ENCODE results near the gene PRKCE. TPM values are rescaled to one million over a fixed set of nuclear protein-coding genes. Genes with fewer than 3 reads are reported as not detected.

The PRKCE gene
- total RNA-seq, 1 donor from 2014 or later: 39.6 TPM

DNA sequence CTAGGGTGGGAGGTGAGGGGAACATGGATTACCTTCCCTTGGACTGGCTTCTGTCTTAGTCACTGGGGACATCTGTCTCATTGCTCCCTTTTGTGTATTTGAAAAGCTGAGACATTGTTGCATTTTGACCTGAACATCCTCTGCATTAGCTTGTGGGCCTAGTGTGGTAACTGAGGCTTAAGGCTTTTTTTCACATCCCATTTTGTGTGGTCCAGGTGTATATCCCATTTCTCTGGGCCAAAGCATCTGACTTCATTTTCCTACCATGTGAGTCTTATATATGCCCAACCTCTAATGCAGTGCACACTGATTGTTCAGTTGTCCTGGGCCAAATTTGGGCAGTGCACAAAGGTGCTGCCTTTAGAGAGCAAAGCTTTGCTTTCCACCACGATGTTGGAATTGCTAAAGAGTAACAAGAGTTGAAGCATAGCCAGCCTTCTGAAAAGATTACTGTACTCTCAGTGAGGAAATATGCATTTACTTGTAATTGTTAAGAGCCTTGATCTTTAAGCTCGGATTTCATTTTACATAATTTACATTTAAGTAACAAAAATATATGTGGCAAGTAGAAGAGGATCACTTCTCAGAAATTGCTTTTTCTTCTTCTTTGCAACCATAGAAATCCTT, 13.3 kb downstream of the PRKCE start:
- DNase-seq (ENCODE audit: extremely low read depth, low read depth, low spot score): no peak

DNA sequence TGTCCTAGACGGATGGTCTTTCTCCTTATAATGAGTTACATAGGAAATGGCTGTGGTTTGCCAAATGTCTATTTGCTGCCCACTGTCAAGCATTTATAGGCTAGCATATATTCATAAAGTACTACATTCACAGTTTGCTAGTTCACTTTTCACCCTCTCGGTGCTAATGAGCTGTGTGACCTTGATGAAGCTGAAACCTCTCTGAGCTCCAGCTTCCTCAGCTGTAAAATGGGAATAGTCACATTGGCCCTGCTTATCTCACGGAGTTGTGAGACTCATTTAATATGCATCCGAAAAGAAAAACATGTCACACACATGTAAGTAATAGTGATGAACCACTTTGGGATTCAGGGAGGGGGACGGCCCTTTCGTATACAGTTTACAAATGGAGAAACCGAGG, 17.0 kb downstream of the PRKCE start:
- DNase-seq (ENCODE audit: extremely low read depth, low read depth, low spot score): no peak

DNA sequence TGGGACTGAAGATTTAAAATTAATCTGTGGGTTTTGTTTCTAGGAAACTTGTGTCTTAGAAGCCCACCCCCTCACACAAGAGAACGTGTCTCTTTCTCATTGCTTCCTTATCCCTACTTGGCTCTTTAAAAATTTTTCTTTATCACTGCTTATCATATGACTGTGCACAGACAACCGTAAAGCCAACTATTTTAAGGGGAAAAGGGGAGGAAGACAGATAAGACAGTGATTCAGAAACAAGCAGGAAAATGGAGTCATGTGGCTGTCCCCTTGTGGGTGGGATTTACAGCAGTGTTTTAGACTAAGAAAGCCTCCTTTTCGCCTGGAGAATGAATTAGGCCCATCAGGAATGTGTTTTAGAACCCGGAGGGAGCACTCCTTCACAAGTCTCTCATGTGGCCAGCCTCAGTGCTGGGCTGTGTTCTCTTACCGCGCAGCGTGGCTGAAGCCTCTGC, 17.6 kb downstream of the PRKCE start:
- peak; percentile 67 for DNase-seq (ENCODE audit: extremely low read depth, low read depth, low spot score)

DNA sequence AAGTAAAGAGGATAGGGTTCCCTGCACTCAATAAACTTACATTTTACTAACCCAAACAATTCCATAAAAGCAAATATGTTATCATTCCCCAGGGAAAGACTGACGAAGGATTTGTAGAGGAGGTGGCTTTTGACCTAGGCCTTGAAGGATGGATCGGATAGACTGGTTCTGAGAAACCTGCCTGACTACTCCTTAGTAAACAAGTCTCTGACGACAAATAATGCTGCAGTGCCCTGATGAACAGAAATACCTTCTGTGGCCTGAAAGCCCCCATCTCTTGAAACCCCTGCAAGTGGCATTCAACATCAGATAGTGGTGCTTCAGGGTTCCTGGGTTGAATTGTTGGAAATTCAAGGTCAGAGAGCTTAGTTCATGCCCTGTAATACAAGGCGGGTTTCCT, 19.2 kb downstream of the PRKCE start:
- DNase-seq (ENCODE audit: extremely low read depth, low read depth, low spot score): no peak

DNA sequence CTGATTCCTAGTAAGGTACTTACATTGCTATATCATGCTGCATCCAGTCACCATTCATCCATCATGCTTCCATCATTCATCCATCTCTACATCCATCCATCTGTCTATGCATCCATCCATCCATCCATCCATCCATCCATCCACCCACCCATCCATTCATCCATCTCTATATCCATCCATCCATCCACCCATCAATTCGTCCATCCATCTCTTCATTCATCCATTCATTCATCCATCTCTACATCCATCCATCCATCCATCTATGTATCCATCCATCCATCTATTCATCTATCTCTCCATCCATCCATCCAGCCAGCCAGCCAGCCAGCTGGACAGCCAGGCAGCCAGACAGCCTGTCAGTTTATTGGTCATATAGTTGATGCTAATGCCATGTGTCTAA, 20.7 kb downstream of the PRKCE start:
- no peak for DNase-seq (ENCODE audit: extremely low read depth, low read depth, low spot score)

DNA sequence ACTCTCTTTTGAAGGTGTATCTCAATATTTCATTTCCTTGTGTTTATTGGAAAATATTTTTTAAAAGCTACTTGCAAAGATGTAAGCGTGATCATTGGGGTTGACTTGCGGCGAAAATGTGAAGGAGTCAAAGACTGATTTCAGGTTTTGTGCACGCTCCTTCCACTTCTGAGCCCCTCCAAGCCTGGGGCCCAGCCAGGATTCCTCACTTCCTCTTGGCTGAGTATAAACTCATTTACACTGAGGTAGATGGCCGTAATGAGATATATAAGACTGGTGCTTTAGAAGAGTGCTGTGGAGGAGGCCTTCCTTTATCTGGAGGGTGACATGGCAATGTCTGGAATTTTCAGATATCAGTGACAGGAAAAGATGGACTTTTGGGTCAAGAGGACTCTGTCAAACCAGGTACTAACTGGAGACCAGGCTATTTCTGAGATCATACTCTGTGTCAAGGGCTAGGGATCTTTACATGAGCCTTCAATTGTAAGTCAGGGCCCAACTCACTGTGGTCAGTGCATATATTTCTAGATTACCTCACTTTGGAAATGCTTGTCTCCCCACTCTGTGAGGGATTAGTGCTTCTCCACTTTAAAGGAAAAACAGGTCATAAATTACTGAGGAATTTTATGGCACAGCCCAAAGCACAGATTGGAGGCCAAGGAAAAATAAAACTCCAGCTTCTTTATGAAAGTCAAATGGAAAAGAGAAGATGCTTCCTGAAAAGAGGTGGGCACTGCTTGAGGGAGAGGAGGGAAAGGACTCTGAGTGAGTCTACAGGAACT, 22.8 kb downstream of the PRKCE start:
- no peak for DNase-seq (ENCODE audit: extremely low read depth, low read depth, low spot score)

DNA sequence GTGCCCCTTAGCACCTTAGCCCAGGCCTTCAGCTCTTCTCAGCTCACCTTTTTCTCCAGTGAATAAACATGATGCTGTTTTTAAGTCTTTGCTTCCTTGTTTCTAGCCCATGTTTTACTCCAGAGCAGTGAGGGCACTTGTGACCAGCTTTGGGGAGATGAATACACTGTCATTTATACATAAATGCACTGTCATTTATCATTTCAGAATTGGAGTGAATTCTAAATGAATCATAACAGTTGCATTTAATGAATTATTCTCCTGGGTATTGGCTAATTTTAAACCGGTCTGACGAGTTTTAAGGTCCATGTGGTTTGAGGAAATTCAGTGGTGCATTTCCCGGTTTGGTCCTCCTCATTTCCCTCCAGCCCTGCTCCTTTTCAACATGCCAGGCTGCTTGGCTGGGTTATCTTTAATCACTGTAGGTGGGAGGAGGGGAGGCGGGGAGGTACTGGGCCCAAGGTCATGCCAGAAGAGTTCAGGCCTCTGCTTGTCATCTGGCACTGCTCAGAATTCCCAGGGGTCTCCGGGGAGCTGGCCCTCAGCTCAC, 23.9 kb downstream of the PRKCE start:
- DNase-seq (ENCODE audit: extremely low read depth, low read depth, low spot score): no peak

DNA sequence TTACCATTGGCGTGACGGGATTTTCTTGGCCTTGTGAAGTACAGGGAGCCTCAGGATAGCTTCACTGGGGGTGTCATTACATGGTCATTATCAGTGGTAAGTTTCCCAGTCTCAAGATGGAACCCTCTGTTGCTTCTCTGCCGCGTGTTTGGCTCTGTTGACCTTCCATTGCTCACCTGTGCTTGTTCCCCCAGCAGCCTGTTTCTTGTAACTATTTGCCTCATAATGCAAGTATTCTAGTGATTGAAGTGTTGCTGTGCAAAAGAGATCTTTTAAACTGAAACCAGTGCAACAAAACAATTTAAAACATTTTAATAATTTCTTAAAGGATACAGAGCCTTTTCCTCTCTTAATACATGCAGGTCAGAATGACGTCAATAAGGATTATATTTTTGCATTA, 24.6 kb downstream of the PRKCE start:
- no peak for DNase-seq (ENCODE audit: extremely low read depth, low read depth, low spot score)

DNA sequence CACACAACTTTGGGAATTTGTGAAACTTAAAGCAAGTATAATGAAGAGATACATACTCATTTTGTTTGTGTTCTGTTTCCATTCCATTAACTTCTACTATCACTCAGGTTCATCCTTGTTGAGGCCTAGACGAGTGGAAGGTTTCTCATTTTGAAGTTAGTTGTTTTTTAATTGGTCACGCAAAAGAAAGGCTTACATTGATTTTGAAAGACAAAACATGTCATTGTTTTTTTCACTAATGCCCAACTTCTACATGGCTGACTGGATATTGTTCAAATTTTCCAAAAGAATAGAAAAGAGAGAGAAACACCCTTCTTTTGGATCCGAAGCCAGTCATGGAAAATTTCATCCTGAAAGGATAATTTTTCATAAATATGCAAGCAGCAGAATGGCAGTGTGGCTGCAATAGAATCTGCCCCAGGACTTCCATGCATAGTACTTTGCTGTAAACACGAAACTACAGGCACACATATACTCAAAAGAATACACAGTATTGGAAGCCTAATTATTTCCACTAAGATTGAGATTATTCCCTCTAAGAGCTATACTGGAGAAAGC, 27.4 kb downstream of the PRKCE start:
- no peak for DNase-seq (ENCODE audit: extremely low read depth, low read depth, low spot score)

DNA sequence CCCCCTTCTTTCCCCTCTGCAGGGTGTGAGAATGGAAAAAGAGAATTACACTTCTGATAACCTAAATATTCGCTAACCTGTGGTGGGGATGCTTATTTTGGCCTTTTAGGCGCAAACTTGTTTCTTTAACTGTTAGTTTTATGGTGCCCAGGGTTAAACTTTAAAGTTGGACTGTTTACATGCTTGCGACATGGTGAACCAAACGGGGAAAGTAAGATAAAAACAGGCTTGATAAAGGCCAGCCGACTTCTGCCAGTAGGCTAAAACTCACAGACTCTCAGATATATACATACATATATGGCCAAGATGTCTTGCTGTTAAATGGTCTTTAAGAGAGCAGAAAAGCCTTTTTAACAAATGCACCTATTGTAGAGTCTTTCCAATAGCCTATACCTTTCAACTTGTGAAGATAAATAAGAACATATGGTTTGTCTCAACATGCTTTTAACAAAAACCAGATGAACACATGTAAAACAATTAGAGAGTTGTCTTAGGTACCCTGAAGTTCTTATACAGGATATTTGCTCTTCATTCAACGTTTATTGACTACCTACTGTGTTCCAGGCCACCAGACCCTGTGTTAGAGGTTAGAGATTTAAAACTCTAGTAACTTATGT, 29.0 kb downstream of the PRKCE start:
- DNase-seq (ENCODE audit: extremely low read depth, low read depth, low spot score): no peak

DNA sequence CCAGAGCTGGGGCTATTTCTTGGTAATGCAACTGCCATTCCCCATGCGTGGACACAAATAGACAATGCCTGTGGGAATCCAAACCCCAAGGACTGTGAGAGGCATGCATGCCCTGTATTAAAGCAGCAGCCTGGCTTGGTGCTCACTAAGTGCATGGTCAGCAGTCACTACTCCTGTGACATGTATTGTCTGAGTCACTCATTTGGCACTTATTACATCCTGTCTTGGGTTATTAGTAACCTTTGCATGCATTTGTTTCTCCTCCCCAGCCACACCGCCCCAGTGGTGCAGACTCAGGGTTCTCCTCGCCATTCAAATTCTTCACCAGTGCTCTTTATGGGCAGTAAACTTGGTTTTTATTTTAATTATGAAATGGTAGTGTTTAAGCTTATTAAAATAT, 30.2 kb downstream of the PRKCE start:
- peak; percentile 51 for DNase-seq (ENCODE audit: extremely low read depth, low read depth, low spot score)

DNA sequence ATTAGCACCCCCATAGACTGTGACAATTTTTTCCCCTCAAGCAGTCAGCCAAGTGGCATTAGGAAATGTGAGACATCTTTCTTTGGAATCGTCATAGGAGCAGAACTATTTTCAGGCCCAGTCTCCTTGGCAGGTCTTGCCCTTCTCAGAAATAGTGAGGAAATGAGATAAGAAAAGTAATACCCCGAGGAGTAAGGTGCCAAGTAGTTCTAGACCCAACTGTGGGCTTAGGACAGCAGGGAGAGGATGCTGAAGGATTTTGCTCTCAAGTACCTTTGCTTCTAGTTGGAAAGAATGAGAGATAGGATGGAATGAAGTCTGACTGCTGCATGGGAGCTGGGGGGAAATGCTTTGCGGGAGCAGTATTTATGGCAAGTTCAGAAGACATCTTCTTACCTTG, 31.8 kb downstream of the PRKCE start:
- no peak for DNase-seq (ENCODE audit: extremely low read depth, low read depth, low spot score)

DNA sequence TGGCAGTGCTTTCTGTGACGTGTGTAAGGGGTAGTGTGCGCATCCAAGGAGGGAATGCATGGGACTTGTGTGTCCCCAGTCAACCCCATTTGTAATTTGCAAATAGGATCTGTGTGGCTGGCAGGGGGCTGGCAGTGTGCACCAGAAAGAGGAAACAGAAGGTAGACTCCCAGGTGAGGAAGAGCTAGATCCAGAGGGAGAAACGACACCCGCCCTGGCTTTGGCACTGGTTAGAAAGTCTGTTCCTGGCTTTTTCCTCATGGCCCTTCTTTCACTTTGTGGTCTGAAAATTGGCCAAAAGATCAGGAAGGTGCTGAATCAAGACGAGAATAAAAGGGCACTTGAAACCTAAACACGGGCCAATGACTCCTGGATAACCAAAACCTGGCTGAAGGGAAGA, 33.3 kb downstream of the PRKCE start:
- DNase-seq (ENCODE audit: extremely low read depth, low read depth, low spot score): no peak

DNA sequence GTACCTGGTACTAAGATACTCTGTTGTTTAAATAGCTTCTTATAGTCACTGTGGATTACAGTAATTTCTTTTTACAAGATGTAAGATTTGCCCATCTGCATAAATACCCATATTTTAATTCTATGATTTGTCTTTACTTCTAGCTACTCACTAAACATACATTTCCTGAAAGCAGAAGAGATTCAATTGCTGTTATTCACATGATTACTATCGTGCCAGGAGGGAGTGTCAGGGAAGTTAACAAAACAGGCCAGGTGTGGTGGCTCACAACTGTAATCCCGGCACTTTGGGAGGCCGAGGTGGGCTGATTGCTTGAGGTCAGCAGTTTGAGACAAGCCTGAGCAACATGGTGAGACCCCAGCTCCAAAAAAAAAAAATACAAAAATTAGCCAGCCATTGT, 33.8 kb downstream of the PRKCE start:
- DNase-seq (ENCODE audit: extremely low read depth, low read depth, low spot score): no peak

DNA sequence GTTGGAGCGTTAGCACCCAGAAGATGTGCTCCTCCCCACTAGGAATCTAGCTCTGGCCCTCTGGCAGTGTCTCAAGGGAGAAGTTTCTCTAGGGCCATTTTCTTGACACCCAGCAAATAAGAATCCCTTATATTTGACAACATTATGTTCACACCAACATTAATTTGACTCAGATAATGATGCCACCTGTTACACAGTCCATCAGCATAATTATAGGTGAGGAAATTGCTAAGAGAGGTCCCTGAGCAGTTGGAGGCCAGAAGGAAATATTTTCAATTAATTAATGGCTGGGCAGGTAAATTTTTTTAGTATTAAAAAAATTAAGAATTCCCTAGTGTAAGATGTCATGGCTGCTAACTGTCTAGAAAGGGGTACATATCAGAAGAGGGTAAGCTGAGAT, 36.5 kb downstream of the PRKCE start:
- no peak for DNase-seq (ENCODE audit: extremely low read depth, low read depth, low spot score)

DNA sequence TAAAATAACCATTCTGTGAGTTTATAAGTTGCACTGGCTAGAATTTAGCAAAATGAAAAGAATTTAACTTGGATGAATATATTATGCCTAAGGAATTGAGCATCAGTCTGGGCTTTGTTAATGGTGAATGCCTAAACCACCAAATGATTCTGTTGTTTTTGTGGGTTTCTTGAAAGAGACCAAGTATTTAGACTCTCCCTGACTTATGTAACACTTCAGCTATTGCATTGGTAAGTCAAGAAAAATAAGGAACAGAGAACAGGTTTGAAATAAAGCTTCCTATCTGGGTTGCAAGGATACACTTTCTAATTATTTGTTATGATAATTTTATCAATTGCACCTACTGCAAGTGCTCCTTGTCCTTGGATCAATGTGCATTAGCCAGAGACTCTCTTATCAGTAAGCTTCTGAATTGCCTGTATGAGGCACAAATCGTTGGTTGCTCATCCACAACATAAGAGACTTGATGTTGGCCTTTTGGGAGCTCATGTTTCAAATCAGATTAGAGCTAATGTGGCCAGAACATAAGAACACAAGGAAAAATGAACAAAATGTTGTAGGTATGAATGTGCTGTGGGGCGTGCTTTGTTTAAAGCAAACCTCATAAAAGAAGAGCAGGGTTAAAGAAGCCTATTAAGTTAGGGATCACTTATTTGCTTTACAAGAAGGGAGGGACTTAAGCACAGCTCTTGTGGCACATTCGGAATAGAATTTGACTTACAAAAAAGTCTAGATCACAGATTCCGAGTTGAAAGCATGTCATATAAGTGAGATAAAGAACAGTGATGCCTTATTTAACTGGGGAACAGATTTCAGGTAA, 37.2 kb downstream of the PRKCE start:
- no peak for DNase-seq (ENCODE audit: extremely low read depth, low read depth, low spot score)

DNA sequence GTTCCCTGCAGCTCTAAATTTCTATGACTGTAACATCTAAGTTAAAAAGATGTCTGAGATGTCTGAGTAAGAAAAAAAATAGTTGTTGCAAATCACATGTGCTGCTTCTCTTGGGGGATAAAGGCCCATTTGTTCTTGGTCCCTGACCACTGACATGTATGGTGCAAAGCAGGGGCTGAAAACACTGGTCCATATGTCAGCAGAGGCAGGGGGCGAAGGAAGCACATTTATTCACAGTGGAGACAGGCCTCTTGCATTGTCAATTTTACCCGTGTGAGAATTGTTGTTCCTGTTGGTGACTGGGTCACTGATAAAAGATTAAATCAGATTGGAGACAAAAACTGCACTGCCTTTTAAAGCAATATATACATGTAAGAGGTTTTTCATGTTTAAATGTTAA, 38.8 kb downstream of the PRKCE start:
- no peak for DNase-seq (ENCODE audit: extremely low read depth, low read depth, low spot score)

DNA sequence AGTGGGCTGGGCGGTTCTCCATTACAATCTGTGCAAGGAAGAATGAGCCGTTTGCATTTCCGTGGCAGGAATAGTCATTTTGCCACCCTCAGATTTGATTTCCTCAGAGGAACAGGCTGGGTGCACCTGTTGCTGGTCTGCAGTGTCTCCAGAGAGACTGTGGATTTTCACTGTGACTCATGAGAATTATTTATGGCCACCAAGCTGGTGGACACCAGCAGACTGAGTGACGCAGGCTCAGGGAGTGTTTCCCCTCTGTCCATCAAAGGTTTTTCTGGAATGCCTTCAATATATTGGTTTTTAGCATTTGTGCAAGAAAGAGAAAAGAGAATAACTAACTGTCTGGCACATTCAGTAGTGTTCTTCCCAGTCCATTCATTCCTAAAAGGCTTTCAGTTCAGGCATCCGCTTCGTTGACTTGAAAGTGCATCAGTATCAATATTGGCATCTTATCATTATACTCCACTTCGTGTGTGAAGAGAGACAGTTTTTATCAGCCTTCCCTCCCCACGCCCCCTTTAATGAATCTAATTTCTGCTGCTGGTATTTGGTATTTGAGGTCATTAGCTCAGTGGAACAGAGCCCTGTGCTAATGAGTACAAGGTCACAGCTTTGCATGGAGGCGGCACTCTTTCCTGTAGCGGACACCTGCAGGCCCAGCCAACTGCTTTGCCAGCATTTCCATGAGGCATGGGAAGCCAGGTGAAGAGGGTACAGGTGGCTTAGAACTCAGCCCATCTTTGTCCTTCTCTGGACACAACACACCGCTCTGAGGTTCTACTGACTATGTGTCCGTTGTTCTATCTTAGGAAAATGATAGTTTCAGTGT, 39.9 kb downstream of the PRKCE start:
- DNase-seq (ENCODE audit: extremely low read depth, low read depth, low spot score): no peak

DNA sequence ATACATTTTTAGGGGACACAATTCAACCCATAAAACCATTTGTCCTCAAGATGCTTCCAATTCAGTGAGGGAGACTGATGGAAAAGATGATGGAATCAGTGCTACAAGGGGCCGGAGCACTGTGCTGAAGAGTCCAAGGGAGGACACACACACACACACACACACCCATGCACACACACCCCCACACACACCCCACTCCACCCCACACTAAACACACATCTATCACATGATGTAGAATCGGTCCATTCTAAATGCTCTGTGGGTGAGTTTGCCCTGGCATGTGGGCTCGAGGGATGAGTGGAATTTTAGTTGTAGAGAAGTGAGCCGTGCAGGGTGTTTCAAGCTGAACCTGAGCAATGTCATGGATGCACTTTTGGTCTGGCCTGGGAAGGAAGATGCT, 41.1 kb downstream of the PRKCE start:
- DNase-seq (ENCODE audit: extremely low read depth, low read depth, low spot score): no peak
